Ammon's horn (tissue), 1 donor: Measurements from ENCODE around the gene PPP1R36.
"Not testable (repeated sequence)": the region's sequence is repeated elsewhere in the genome, so short reads cannot be mapped to it uniquely, and the experiment has no call there.

Source experiments
- DNase-seq: peaks from one replicate; pipeline ENCODE4 v3.0.0-alpha.2; 2016; ENCODE audit warnings: low spot score

The PPP1R36 gene

GRCh38 chr14:64569138-64569631, 19.4 kb downstream of the PPP1R36 start:
- peak; percentile 91 for DNase-seq

- not testable (repeated sequence) for DNase-seq
Measured at GRCh38 chr14:64569646-64570045, 19.9 kb downstream of the PPP1R36 start.

DNA sequence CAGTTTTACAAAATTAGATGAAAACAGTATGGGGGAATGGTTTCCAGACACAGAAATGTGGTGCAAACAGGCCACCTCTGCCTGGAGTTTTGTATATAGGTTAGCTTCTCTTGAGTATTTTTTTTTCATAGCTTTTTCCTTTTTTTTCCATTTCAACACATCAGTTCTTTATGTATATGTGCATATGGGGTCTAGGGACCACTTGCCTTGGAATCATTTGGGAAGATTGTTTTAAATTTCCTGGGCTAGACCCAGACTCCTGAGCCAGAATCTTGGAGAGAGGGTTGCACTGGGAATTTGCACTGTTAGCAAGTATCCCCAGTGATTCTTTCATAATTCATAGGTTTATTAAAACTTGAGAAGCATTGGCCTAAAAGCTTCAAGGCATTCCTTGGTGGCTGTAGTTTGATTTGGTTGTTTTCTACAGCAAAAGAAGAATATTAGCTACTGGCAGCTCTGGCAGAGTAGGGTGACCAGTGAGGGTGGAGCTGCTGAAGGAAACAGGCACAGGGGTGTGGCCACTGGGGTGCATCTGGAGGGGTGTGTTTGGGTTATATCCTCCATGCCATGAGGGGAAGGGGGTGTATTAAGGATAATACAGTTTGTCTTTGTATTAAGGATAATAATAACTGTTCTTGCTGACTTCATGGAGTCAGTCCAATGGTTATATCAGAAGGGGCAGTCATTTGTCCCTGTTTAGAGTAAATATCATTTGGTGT, 22.8 kb downstream of the PPP1R36 start:
- DNase-seq, result peak; percentile 70

DNA sequence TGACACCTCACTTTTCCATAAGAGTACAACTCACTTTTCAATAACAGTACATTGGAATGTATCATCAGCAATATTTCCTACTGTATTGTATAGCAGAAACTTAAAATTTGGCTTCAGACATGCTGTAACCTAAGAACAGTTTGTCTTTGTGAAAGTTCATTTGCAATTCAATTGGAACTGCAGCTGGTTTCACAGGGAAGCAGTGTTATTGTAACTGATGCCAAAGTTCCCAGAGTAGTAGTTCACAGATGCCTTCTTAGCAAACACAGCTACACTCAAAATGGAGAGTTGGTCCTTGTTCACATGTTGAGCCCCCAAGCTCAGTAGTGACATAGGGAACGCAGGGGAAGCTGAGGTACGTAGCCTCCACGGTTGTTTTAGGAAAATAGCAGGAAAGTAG, 23.3 kb downstream of the PPP1R36 start:
- peak; percentile 94 for DNase-seq

GRCh38 chr14:64574371-64575107, 24.8 kb downstream of the PPP1R36 start:
- DNase-seq, result no peak

- no peak for DNase-seq
Measured at GRCh38 chr14:64577211-64577610, 27.4 kb downstream of the PPP1R36 start.

GRCh38 chr14:64580467-64580866, 30.7 kb downstream of the PPP1R36 start:
- DNase-seq, result no peak

DNA sequence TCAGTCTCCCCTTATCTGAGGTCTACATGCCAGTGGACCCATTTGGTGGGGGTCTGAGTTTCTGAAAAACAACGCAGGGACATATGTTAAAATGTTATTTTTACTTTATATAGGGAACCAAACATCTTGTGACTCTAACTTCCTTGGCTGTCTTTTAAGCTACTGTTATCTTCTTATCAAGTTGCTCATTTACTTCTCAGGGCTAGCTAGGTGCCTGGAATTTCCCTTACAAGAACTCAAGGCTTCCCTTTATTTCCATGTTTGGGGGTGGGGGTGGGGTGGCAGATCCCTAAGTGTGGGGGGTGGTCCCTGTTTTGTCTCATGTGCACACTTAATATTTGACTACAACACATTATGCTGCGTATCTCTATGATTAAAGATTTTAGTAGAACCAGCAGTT, 31.6 kb downstream of the PPP1R36 start:
- DNase-seq, result no peak

- DNase-seq, result no peak
Measured at GRCh38 chr14:64581817-64582216, 32.1 kb downstream of the PPP1R36 start.

GRCh38 chr14:64584190-64584589, 34.4 kb downstream of the PPP1R36 start:
- no peak for DNase-seq

GRCh38 chr14:64591809-64592208, 42.0 kb downstream of the PPP1R36 start:
- DNase-seq, result no peak

DNA sequence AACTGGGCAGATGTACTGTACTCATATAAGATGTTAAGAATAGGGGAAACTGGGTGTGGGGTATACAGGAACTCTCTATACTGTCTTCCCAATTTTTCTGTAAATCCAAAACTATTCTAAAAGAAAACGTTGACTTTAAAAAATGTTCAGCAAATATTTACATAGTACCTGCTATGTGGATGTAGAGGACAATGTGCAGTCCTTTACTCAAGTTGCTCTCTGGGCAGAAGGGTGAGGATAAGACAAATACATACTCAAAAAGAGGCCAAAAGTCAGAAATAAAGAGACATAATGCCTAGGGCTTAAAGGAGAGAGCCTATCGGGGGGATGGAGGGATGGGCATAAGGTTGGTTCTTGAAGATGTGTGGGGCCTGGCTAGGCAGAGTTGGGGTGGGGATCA, 44.7 kb downstream of the PPP1R36 start:
- DNase-seq, result no peak

- no peak for DNase-seq
Measured at GRCh38 chr14:64598404-64598803, 48.6 kb downstream of the PPP1R36 start.

DNA sequence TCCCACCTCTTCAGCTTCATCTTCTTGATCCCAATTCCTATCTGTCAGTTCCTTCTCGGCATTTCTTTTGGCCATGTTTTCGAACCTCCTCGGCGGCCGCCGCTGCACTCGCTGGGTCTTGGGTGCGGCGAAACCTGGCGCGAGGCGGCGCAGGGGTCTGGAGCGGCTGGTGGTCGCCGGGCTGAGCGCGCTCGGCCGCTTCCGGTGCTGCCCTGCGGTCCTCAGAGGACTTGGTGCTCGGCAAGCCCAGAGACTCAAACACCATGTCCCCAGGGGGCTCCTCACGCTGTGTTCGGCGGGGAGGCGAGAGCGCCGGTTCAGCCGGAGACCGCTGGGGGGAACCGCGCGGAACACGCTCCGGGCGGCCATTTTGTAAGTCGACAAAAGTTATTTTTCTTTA, 51.8 kb downstream of the PPP1R36 start:
- no peak for DNase-seq

GRCh38 chr14:64602826-64603225, 53.1 kb downstream of the PPP1R36 start:
- DNase-seq, result no peak

- no peak for DNase-seq
Measured at GRCh38 chr14:64604001-64604400, 54.2 kb downstream of the PPP1R36 start.

DNA sequence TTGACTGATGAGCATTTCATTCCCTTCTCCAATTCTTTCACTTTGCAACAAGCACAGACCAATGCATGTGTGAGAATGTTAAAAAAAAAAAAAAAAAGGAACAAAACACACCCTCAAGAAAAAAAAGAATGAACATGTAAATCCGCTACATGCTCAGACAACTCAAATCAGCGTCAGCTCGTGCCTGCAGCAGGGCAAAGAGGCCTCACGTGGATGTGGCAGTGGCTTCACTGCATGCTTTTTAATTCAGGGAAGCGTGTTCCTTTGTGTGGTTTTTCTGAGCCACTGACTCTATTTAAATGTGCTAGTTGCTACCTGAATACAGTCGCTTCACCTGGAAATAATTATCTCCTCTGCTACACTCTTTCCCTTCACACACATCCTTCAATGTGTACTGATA, 55.1 kb downstream of the PPP1R36 start:
- no peak for DNase-seq

- no peak for DNase-seq
Measured at GRCh38 chr14:64605926-64606685, 56.3 kb downstream of the PPP1R36 start.

DNA sequence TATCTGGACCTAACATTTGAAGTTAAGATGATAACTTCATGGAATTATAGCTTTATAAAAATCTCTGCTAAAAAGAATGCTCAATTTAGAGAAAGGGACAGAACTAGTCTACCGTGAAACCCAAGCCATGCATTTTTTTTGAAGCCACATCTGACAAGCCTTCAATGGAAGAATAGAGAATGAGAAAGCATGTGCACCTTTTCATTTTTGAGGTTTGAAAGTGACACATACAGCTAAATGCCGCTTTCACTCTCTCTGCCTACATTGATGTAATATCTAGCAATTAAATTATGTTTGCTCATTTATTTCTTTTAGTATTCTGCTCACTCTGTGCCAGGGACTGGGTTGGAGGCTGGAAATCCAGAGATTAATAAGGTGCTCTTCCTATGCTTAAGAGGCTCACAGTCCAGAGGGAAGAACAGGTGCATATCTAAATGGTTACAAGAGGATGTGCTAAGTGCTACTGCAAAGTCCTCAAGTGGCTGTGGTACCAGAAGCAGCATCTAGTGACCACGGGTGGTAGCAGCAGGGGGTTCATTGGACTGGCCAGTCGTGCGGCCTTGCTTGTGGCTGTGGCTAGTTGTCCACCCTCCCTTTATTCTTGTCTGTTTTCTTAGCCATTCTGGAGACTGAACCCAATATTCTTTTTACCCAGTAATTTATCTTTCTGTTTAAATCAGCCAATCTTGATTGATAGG, 60.4 kb downstream of the PPP1R36 start:
- DNase-seq, result no peak

GRCh38 chr14:64611358-64612020, 61.7 kb downstream of the PPP1R36 start:
- peak; percentile 29 for DNase-seq

DNA sequence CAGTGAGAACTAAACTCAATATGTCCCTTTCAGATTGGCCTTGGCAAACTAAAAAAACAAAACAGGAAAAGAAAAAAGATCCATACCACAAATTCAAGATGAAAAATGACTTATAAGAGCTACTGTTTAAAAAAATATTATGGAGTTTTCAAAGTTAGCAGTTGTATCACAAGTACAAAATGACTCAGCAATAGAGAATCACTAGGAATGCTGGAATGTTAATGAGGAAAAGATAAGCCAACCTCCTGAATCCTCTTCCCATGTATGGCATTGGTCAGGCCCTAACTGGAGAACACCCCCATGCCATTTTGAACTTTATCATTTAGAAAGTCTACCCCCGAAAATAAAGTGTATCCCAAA, 62.2 kb downstream of the PPP1R36 start:
- DNase-seq, result no peak
